ENCODE measurements around the gene PTPRM. TPM values are rescaled to one million over a fixed set of nuclear protein-coding genes. Genes with fewer than 3 reads are reported as not detected.
A peak's percentile ranks its signal among the peaks of the same experiment; 100 is the strongest.

Gene PTPRM
- polyA plus RNA-seq, 12 donors: 64.3 to 109 (median 90.1) TPM; not detected in 1

DNA sequence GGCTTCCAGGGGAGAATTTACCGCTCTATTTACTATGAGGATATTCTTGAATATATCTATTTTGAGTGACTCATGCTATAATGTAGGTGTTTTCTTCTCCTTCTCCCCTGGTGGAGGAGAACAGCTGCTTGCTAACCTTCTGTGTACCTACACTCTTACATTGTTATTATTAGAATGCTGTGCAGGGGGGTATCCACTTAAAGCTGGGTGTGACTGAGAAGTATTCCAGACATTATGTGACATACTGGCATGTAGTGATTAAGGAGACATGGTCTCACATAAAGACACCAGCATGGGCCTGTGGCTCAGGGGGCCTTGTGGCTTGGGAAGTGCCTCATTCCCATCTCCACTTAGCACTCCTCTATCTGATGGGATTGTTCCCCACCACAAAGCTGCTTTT, 287.9 kb downstream of the PTPRM start:
- no peak for DNase-seq

DNA sequence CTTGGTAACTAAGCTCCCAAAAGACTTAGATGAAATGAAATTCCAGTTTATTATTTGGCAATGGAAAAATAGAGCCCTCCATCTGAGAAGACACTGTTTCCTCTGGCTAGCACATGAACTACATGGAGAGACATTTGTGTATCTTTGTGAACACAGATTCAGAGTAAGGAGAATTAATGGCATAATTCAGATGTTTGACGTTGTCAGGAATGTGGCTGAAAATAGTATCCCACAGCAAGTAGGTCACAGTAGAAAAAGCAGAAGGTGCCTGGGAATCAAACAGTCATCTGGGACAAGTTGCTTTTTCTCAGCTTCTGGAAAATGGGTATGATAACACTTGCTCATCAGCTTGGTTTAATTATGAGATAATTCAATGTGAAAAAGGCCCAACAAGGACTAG, 288.6 kb downstream of the PTPRM start:
- no peak for DNase-seq

DNA sequence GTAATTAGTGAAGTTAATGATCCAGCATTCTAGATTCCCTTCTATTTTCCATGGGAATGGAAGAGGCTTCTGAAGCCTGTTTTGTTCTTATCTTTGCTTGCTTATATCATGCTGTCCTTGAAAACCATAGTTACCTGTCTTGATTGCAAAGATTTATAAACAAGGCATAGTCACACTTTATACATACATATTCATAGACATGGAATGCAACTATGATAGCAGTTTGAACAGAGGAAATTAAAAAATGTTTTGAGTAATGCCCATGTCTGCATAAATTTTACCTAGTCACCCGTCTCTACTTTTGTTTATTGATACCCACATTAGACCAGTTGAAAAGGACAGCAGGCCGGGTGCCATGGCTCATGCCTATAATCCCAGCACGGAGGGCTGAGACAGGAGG, 289.0 kb downstream of the PTPRM start:
- DNase-seq: no peak

DNA sequence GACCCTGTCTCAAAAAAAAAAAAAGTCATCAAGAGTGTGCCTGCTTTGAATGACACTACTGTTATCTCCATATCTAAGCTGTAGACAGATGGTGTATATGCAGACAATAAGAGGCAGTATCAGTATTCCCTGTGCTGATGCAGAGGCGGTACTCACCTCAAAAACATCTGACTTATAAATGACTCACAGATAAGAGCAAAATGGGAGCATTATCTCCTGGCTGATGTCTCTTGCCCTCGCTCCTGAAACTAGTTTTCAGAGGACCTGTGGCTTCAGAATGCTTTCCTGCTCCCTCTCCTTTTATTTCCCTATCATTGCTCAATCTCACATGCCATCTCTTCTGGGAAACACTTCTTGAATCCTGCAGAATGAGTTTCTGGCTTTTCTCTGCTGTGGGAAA, 289.6 kb downstream of the PTPRM start:
- no peak for DNase-seq

DNA sequence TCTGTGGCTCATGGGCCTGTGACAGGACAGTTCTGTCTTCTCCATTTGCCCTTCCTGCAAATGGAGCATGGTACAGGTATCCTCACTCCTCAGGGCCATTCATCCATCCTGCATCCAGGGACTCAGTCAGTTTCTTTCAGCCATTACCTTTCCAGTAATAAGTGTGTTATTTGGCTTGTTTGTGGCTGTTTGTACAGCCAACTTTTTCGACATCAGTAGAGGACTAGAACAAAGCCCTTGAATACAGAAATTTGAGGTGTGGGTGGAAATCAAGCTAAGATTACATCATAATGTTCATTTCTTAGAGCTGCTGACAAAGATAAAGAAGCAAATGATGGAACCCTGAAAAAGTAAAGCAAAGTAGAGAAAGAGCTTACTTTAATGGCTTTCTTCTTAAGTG, 290.4 kb downstream of the PTPRM start:
- no peak for DNase-seq

DNA sequence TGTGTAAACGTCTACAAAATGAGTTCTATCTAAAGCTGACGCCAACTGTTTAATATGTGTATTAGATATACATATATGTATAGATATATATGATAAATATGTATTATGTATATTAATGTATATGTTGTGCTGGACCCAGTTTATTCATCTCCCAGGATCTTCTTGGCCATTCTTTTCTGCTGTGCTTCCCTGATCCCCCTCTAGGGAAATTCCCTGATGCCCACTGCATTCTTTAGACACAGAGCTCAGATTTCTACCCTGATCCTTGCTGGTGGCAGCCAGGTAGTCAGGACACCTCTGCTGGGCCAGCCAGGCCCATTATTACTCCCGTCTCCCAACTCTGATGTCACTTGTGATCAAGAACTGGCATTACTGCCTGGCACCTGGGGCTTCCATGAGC, 292.0 kb downstream of the PTPRM start:
- DNase-seq: no peak

DNA sequence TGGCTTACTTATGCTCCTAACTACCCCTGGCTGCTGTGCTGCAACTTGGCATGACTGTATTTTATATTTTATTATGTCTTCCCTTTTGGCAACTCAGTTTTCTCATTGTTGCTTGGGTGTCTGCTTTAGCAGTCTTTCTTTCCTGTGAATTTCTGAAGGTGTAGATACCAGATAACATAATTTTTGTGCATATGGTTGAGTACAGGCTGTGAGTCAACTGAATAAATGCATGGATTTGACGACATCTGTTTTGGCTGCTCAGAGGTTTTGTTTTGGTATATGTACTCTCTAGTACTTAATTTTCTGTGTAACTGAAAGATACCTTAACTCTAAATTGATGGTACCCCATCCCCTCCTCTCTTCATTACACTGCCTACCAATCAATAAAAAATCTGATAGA, 303.1 kb downstream of the PTPRM start:
- DNase-seq: no peak

DNA sequence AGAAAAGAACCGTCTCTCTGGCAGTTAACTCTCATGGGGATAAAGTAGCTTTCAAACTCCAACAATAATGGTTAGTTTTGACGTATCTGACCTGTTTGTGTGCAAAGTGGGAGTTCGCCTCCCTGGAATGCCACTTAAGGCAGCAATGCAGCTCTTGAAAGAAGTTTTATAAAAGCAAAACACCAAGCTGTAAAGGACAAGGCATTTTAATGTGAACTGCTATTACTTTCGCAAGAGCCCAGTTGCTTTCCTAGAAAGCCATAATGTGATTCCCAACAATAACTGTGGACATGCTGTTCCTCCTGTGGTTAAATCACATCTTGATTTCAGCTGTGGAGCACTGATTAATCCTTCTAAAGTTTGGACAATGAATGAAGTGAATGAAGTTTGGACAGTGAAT, 303.7 kb downstream of the PTPRM start:
- DNase-seq: no peak

DNA sequence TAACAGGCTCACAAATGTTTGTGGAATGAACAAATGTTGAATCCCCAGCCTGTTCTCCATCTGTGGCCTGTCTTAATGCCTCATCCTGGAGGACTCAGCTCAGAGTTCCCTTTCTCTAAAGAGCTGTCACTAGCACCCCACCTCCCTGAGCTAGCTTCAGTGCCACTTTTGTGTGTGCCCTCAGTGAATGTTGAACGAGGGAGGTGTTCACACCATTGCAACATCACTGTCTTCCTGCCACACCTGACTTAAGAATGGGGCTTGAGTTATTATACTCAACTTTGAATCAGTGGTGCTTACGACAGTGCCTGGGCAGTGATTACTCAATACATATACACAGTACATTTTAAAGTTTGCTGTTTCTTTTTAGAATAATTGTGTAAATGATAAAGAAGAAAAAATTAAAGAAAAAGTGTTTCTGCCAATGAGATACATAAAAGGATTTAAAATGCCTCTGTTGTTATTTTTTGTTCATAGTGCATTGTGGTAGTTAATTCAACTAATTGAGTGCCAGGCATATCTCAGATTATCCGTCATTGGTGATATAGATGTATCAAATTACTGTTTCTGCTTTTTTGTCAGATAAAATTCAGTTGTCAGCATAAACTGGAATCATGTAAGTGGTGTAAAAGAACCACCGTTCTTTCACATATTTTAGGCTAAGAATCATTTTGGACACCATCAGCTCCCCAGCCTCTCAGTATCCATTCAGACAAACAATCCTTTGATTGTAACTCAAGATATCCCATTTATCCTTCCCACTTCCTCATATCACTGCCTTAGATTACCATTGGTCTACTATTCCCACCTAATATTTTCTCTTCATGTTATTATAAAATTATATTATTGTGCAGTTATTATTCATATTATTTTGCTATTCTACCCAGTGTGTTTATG, 304.7 kb downstream of the PTPRM start:
- DNase-seq: no peak

DNA sequence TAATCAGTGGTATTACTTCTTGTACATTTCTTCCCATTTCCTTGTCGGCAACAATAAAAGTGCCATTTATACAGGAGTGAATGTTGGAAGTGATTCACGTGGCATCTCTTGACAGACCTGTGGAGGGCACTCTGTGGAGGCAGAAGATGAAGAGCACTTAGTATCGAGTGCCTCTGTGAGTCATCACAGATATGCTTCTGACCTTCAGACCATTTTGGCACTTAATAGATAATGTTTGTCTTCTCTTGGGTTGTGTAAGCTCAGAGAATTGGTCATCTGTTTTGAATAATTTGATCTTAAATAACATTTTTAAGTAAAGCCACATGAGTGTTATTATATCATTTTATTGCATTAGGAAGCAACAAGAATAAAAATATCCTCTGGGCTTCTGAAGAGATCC, 305.5 kb downstream of the PTPRM start:
- DNase-seq: no peak

DNA sequence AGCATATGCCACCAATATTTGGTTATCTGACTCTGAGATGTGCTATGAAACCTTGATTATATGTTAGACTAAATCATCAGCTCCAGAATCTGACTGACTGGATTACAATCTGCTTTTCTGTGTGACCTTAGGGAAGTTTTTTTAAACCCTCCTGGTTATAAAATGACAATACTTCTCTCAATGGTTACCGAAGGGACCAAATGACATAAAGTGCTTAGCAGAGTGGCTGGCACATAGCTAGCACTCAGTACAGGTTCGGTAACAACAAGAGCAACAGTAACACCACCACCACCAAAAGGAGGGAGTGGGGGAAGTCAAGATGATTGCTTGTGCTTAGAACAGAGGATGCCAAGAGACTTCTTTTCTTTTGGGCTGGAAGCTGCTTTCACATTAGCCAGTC, 306.2 kb downstream of the PTPRM start:
- DNase-seq: no peak

DNA sequence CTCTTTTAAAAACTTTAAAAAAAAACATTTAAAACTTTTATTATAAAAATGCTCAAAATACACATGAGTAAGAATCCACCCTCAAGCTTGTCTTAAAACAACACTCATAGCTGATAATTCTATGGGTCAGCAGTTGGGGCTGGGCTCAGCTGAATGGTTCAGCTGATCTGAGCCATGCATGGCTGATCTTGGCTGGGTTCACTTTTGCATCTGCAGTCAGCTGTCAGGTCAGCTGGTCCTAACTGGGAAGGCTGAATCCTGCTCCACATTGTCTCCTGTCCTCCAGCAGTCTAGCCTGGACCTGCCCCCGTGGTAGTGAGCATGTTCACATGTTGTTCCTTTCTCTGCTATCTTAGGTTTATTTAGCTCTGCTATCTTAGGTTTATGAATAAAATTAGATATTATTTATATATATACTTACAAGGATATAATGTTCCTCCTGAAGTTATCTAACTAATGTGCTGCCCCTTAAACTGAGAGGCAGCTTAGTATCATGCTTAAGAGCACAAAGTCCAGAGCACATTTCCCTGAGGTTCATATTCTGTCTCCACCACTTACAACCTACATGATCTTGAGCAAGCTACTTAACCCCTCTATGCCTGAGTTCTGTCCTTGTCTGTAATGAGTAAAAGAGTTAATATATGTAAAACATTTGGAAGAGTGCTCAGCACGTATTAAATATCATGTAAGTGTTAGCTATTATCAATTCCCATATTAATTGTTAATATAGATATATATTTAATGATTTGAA, 309.4 kb downstream of the PTPRM start:
- DNase-seq: no peak

DNA sequence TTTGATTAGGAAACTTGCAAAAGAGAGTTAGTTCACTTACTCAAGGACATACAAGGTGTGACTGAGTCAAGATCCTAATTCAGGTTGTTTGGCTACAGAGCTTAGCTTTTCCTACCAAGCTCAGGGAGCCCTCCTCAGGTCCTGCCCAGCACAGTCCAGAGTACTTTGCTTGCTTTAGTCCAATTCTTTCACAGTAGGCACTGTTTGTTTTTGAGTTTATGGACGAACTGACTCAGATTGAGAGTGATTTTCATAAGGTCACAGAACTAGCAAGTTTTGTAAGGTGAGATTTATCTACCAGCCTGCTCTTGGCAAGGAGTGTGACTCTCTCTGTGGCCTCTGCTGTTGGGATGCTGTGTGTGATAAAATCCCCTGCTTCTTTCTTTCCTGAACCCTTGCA, 310.5 kb downstream of the PTPRM start:
- no peak for DNase-seq

DNA sequence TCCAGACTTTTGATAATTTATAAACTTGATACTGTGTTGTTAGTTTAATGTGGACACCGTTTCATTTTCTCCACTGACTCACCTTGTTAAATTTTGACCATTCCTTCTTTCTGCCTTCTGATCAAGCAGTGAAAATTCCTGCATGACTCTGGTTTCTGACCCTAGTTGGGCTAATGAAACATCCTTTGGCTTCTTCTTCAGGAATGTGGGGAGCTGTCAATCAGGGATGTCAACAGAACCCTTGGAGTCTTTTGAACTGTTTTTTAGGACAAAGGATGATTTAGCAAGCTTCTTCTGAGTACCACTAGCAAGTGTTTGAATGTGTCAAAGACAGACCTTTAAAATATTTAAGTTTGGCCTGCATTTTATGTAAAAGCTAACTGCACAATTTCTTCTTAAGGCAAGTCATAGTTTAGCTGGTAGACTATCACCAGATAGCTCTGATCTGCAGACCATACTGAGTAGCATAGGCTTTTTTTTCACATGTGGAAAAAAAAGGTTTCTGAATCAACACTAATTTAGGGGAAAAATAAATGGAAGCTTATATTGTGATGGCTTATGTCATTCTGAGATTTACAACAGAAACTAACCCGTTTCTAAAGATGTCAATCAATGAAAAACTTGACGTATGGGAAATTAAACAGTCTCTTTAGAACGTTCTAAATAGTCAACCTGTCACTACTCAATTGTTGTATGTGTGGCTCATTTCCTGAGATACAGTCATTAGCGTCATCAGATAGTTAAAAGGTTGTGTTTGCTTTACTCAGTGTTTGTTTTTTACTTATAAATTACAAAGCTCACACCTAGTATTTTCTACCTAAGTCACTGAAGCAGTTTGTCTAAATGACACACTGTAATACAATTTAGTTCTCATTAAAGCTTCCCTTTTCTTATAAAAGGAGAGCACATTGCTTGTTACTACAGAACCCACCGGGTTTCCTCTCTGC, 311.4 kb downstream of the PTPRM start:
- no peak for DNase-seq

DNA sequence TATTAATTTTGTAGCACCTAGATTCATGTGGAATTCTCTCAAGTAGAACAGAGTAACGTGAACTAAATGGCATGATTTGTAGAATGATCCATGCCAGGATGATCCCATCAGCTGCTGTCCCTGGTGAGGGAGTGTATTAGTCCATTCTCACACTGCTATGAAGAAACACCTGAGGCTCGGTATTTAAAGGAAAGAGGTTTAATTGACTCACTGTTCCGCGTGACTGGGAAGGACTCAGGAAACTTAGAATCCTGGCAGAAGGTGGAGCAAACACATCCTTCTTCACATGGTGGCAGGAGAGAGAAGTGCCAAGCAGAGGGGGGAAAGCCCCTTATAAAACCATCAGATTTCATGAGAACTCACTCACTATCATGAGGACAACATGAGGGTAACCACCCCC, 312.6 kb downstream of the PTPRM start:
- no peak for DNase-seq

DNA sequence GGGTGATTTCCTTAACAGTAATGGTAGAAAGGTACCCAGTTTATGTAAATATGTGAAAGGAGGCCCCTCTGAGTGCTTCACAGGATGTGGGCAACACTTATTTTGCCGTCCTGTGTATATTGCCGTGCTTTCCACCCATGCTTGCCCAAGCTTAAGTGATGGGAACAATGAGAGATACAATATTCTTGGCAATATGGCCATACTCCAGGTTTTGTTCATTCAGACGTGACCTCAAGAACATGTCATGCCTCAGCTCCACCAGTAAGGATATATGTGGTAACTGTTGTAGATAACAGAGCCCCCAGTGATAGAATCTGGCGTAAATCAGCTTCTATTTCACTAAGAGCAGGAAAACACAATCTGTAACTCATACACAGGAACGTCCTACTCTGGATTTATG, 318.7 kb downstream of the PTPRM start:
- DNase-seq: no peak

DNA sequence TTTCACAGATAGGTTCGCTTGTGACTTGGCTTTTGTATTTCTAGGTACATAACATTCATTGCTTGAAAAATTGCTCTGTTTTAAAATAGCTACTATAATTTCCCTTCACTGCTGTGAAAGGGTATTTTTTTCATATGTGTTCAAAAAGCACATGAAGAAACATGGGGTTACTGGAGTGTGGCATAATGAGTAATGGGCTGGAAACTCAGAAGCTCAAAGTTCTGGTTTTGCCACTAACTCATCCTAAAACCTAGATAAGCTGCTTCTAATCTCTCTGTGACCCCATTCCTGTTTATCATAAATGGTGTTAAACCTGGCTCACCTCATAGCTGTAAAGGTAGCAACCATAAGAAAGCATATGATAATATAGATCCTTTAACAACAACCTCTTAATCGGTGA, 319.3 kb downstream of the PTPRM start:
- no peak for DNase-seq

DNA sequence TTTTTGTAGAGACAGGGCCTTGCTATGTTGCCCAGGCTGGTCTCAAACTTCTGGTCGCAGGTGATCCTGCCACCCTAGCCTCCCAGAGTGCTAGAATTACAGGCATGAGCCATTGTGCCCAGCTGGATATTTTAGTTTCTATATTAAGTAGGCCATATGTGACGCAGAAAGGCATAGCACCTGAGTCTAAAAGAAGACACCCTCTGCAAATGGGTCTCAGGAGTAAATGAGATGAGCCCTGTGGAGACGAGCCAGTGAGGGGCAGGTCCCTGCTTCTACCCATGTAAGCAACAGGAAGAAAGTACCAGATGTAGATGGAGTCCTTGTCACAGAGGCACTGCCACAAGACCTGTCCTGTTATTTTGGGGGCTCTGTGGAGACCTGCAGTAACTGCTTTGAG, 322.4 kb downstream of the PTPRM start:
- DNase-seq: no peak

DNA sequence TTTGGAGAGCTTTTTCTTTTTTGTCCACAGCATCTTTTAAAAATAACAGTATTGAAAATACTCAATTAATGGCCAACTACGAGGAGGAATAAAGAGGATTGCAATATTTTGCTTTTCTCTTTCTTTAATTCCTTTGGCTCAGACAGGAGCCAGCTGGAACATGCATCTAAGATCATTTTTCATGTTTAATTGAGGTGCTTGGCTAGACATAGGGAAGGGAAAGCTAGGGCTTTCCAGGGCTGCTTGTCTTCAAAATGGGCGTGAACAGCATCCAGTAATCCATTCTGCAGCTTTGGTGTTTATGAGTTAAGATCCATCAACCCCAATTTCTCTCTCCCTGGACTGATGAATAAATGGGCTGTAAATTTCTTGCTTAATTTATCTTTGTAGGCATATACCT, 323.0 kb downstream of the PTPRM start:
- peak; percentile 61 for DNase-seq

DNA sequence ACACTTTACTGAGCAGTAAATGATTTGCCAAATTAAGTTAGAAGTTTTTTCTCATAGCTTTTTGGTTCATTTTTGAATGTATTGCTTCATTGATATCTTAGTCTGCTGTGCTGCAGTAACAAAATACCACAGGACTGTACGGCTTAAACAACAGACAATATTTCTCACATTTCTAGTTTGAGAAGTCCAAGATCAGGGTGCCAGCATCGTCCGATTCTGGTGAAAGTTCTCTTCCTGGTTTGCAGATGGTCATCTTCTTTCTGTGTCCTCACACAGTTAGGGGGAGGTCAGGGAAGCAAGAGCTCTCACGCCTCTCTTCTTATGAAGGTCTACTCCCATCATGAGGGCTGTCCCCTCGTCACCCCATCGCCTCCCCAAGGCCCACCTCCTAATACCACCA, 325.4 kb downstream of the PTPRM start:
- DNase-seq: no peak

DNA sequence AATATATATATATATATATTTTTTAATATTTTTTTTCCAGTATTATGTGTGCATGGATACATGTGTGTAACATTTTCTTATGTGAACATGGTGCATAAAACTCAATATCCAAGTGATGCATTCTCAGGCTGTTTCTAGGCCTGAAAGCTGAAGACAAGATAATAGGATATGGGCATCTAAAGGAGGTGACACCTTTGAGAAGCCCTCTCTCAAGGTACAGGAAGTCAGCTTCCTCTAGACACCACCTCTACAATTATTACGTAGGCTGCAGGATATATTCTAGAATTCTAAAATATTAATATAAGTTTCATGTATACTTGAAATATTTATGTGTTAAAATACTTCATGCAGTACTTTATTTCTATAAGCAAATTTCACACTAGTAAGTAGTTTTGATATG, 327.5 kb downstream of the PTPRM start:
- DNase-seq: no peak

DNA sequence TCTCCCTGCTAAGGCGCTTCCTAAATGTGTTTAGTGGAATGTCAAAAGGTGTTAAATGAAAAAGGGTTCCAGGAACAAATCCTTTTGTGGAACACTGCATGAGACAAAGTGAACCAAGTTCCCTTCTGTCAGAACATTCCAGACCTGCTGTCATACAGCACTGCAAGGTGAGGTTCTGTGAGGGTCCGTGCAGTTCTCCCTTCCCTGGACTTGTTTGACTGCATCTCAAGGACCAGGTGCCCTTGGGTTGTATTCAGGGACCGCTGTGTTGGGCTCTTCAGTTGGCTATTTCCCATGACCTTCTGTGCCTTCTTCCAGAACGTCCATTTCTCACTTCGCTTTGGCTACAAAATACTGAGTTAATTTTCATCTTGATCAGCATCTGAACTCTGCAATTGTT, 328.2 kb downstream of the PTPRM start:
- no peak for DNase-seq

All from muscle of arm (tissue), 12 donors.